Body of pancreas (tissue), 4 donors: ENCODE data around the gene GCDH. TPM values are rescaled to one million over a fixed set of nuclear protein-coding genes. Genes with fewer than 3 reads are reported as not detected.

Experiments
- ATAC-seq: fragments of 150-250 bp; one replicate; pipeline ENCODE4 v1.9.1; 2016
- DNase-seq, 4 donors: peaks; one replicate each; pipeline ENCODE4 v3.0.0-alpha.2; 2019
- H3K27ac ChIP-seq, 4 donors: fragments of 200-600 bp; sonication (generic); 1 replicate in 3 of 4; 2 replicates in 1 of 4; pipeline versions ENCODE4 v1.5.1 to v1.6.1; 2016 to 2019; ENCODE audit warnings: mild to moderate bottlenecking in 1 of 4, mixed read lengths in 1 of 4, moderate library complexity in 1 of 4
- H3K27me3 ChIP-seq, 2 donors: fragments of 200-600 bp; sonication (generic); one replicate each; pipeline ENCODE4 v1.6.0; 2016; ENCODE audit warnings: mild to moderate bottlenecking in 1 of 2
- H3K36me3 ChIP-seq, 2 donors: fragments of 200-600 bp; sonication (generic); replicated peaks in 1 of 2; 2 replicates each; pipeline ENCODE4 v1.5.1; 2016; ENCODE audit warnings: low read depth in 2 of 2; ENCODE audit not compliant: insufficient read depth in 1 of 2
- H3K4me1 ChIP-seq: fragments of 200-600 bp; sonication (generic); one replicate; pipeline ENCODE4 v1.6.0; 2016
- H3K4me3 ChIP-seq, 2 donors: fragments of 200-600 bp; sonication (generic); 1 replicate in 1 of 2; 2 replicates in 1 of 2; pipeline ENCODE4 v1.5.1; 2016 to 2019
- H3K9me3 ChIP-seq, 3 donors: fragments of 200-600 bp; sonication (generic); 1 replicate in 2 of 3; 2 replicates in 1 of 3; pipeline ENCODE4 v1.5.1; 2016
- CTCF ChIP-seq, 7 experiments: fragments of 450-650 bp in 4 of 7; fragments of 200-600 bp in 3 of 7; sonication (generic) in 3 of 7; IDR thresholded peaks; one replicate each; pipeline ENCODE4 v1.5.1; 2016 to 2019; ENCODE audit warnings: antibody characterized with exemption in 7 of 7
- POLR2A ChIP-seq, 3 donors: fragments of 450-650 bp; IDR thresholded peaks; one replicate each; pipeline ENCODE4 v1.6.1; 2016; ENCODE audit warnings: antibody characterized with exemption in 3 of 3, mild to moderate bottlenecking in 2 of 3
- WGBS, 2 donors: methylation state at CpG; one replicate each; pipeline ENCODE4 v1.1.5; 2017; 5-methylcytosine and 5-hydroxymethylcytosine counted together
- intact Hi-C: fragments of 100-400 bp; cut with DNase I; formaldehyde crosslinking; loops from one replicate; pipeline ENCODE4 v1.15.1; 2023
- total RNA-seq, 2 donors: library from RNA; depleted of rRNA; stranded (reverse); fragments of >200 nt; gene quantifications; one replicate each; pipeline ENCODE4 v1.1.0, GENCODE V29; 2016

The GCDH gene
- total RNA-seq, 2 donors from 2014 or later = 17.4 to 57.7 TPM

- no peaks in the 10 kb centered on the region for H3K27me3 ChIP-seq
- TF ChIP-seq POLR2A (IDR thresholded peaks at IDR 0.05) (no peak), CTCF (IDR thresholded peaks at IDR 0.05) (no peak)
- no peak for DNase-seq
- no peak overlapping the region for H3K27ac ChIP-seq
- intact Hi-C loops = no loop called here
- no peaks in the 10 kb centered on the region for H3K9me3 ChIP-seq
- H3K4me3 ChIP-seq = no peak overlapping the region
- no peaks in the 10 kb centered on the region for H3K4me1 ChIP-seq
- H3K36me3 ChIP-seq = peaks cover 0 to 1% of the 10 kb centered on the region in 2 donors
- ATAC-seq = no peak
- 87 to 93% methylated on average over 5 to 10 of the region's 10 CpGs for WGBS, 2 donors
These were observed 9.0 kb downstream of the GCDH start for GRCh38 chr19:12899891-12900518.

GRCh38 chr19:12907166-12907565 is 16.2 kb downstream of the GCDH start:
- H3K36me3 ChIP-seq = no peaks in the 10 kb centered on the region
- H3K27ac ChIP-seq = no peak overlapping the region
- ATAC-seq (no peak), DNase-seq (no peak)
- no peaks in the 10 kb centered on the region for H3K9me3 ChIP-seq
- intact Hi-C loops = no loop called here
- TF ChIP-seq POLR2A (IDR thresholded peaks at IDR 0.05) = no peak
- TF ChIP-seq CTCF (IDR thresholded peaks at IDR 0.05) = no peak
- WGBS, 2 donors = 85 to 89% methylated on average over 9 of the region's 9 CpGs
- H3K27me3 ChIP-seq = no peaks in the 10 kb centered on the region
- H3K4me3 ChIP-seq = no peak overlapping the region
- peaks cover 1% of the 10 kb centered on the region for H3K4me1 ChIP-seq

- no peak for TF ChIP-seq CTCF (IDR thresholded peaks at IDR 0.05)
- TF ChIP-seq POLR2A (IDR thresholded peaks at IDR 0.05) = no peak
- intact Hi-C loops = no loop called here
- no peak for DNase-seq
- Histone ChIP-seq H3K27ac (peak overlapping the region; percentile 62 to 85 (median 80)), H3K4me1 (peaks cover 19% of the 10 kb centered on the region), H3K36me3 (no peaks in the 10 kb centered on the region), H3K27me3 (no peaks in the 10 kb centered on the region), H3K4me3 (no peak overlapping the region), H3K9me3 (no peaks in the 10 kb centered on the region)
- ATAC-seq = no peak
- WGBS, 2 donors = 27 to 32% methylated on average over 4 of the region's 4 CpGs
These were observed 21.6 kb downstream of the GCDH start for GRCh38 chr19:12912571-12912970.

- H3K4me3 ChIP-seq = no peak overlapping the region
These were observed 22.1 kb downstream of the GCDH start for GRCh38 chr19:12913011-12913561.

More at GRCh38 chr19:12913011-12913561, 22.1 kb downstream of the GCDH start:
- DNase-seq (peak; percentile 77 to 90 (median 87)), ATAC-seq (peak; percentile 90)
- TF ChIP-seq CTCF (IDR thresholded peaks at IDR 0.05) (no peak), POLR2A (IDR thresholded peaks at IDR 0.05) (no peak)
- H3K36me3 ChIP-seq = no peaks in the 10 kb centered on the region
- peaks cover 19% of the 10 kb centered on the region for H3K4me1 ChIP-seq
- H3K27ac ChIP-seq = peak overlapping the region; percentile 62 to 85 (median 80)
- H3K27me3 ChIP-seq = no peaks in the 10 kb centered on the region
- H3K9me3 ChIP-seq = no peaks in the 10 kb centered on the region
- intact Hi-C loops = no loop called here
- WGBS, 2 donors = 1 to 11% methylated on average over 8 to 22 of the region's 22 CpGs
